Measurements from ENCODE around the gene HOXD8. TPM values are rescaled to one million over a fixed set of nuclear protein-coding genes. Genes with fewer than 3 reads are reported as not detected.

The HOXD8 gene
- polyA plus RNA-seq, 4 donors = 169 to 217 (median 195) TPM

DNA sequence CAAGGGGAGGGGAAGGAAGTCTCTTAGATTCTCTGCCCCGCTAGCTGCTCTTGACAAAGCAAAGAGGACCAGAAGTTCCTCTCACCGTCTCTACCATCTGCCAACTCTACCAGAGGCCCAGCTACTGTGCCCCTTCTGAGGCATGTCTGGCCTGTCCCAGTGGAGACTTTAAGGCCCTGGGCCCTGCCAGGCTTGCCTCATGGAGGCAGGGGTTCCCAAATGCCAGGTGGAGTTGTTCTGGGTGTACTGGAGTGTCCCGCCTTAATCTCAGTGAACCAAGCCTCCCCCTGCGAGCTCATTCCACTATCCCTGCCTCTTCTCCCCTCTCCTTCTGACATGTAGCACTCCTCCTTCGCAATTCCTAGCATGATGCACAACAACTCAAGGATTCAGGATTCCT is 27.7 kb upstream of the HOXD8 start:
- no peak for DNase-seq (ENCODE audit: low read depth in 4 of 4, low spot score in 2 of 4)

DNA sequence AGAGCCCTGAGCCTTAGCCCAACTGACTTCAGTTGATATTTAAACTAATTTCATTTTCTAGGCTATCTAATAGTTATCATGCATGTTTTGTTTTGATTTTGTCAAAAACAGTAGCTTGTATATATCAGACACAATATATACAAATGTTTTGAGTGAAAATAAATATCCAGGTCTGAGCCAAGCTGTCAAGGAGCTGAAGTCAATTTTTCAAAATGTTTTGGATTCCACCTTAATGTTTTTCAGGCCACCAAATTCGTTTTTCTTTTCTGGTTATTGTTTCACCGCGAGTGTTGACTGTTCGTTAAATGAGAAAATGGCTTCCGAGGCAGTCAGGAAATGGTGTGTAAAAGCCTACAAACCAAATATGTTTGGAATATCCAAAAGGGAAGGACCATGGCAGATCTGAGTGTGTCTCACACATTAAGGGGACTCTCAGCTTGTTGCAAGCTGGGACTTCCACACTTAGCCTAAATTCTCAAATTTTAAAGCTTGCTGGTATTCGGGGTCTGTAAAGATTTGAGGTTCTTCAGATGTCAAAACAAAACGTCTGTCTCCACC is 27.1 kb upstream of the HOXD8 start:
- DNase-seq (ENCODE audit: low read depth in 4 of 4, low spot score in 2 of 4) = no peak

DNA sequence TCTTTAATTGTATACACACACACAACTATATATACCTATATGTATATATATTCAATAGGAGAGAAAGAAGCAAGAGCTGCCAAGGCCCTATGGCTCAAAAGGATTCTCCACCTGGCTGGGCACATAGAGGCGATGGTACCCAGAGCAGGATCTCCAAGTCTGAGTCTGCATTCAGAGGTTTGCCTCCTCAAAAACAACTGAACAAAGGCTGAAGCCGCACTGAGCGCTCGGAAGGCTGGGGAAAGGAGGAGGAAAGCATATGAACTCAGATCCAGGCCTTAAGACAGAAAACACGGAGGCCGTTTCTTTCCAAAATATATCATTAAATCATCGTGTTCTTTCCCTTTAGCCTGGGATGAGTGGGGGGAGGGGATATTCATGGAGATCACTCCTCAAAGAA is 26.3 kb upstream of the HOXD8 start:
- no peak for DNase-seq (ENCODE audit: low read depth in 4 of 4, low spot score in 2 of 4)

DNA sequence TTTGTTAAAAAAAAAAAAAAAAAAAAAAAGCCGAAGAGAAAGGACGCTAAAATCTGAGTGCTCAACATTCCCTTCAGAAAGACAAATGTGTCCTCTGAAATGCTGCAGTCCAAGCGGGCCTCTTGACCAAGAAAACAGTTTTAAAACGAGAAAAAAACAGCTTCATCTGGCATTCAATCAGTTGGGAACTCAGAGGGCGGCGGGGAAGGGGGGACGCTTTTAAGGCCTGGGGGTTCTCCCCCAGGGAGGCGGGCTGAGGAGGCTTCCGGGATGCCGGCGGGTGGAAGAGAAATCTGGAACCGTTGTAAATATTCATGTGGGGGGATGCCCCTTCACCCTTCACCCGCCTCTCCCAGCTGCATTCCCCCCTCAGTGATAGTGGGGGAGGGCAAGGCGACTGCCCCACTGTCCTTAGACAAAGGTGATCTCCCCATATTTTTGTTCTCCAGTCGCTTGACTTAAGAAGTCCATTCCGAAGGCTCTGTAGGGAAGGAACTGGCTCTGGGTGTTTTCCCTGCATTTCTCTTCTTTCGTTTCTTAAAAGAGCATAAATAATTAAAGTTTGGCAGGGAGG is 25.7 kb upstream of the HOXD8 start:
- no peak for DNase-seq (ENCODE audit: low read depth in 4 of 4, low spot score in 2 of 4)

DNA sequence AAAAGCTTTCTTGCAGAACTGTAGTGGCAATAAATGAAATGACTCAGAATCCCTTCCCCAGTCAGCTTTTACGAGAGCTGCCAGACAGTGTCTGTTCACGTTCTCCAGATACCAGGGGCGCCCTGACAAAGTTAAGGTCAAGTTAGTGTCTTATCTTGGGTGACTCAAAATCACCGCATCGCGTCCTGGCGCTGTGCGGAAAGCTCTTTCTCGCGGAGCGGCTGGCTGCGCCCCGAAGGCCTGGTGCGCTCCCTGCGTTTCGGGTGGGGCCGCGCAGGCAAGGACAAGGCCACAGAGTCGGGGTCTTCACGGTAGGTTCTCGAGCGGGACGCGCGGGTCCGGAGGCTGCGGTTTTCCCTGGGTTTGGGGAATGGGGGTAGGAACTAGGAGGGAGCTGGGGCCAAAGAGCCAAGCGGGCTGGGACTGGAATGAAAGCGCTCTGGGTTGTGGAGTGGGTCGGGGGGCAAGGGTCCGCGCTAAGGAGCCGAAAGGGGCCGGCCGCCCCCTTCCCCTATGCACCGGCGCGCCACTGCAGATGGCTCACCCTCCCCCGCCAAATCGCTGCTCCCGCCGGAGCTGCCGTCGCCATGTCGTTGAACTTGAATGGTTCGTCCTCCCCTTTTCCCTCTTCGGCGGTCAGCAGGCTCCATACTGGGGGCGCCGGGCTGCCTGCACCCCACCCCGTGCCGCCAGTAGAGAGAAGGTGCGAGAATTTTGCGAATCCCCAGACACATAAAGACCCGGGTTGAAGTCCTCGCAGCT is 25.0 kb upstream of the HOXD8 start:
- no peak for DNase-seq (ENCODE audit: low read depth in 4 of 4, low spot score in 2 of 4)

DNA sequence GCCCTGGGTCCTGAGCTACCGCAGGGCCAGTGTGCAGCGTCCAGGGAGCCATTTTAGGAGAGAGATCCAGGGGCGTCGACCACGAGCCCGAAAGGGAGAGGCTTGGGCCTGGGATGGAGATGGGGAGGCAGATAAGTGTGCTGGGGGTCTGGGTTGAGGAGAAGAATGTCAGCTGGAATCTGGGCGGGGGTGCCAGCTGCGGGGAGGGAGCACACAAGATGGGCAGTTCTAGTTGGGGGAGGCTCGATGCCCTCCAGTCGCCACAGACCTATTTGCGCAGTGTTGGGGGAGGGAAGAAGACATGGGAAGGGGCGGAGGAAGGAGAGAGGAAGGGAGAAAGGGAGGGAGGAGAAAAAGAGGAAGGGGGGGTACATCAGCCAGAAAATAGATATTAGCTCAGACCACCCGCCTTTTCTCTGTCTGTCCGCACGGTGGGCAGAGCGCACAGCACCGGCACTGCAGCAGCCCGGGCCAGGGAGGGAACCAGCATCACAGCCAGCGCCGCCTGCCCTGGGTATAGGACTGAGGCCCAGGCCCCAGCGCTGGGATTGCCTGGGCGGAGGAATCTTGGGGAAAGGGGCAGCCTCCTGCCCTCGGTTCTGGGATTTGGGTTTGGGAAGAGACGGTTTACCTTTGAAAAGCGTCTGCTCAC is 24.3 kb upstream of the HOXD8 start:
- DNase-seq (ENCODE audit: low read depth in 4 of 4, low spot score in 2 of 4) = no peak

DNA sequence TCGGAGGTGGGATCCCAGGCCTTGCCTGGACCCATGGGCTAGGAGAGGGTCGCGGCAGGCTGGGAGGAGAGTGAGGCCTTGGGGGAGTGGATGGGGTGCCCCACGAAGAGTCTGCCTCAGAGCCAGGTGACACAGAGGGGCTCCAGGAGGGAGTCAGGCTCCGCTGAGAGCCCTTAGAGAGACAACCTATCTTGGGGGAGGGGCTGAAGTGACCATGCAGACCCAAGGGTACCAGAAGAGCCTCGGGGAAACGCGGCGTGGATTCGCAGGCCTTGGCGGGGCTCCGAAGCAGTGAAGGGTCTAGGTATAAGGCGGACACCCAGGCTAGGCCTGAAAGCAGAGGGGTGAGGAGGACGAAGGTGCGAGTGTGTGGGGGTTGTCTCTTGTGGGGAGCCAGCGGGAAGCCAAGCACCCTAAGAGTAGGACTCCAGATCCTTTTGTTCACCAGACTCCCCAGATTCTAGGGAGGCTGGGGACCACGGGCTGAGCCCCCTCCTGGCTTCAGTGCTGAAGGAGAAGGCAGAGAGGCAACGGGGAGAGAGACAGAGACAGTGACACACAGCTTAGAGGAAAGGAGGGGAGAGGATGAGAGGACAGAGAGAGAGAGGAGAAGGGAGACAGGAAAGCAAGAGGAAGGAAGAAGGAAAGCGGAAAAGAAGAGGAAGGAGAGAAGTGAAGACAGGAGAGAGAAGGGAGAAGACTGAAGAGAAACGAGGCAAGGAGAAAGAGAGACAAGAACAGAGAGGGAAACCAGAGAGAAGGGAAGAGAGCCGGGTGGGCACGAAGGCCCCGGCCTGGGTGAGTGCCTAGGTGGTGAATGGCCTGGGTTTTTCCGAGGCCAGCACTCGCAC is 23.6 kb upstream of the HOXD8 start:
- no peak for DNase-seq (ENCODE audit: low read depth in 4 of 4, low spot score in 2 of 4)

DNA sequence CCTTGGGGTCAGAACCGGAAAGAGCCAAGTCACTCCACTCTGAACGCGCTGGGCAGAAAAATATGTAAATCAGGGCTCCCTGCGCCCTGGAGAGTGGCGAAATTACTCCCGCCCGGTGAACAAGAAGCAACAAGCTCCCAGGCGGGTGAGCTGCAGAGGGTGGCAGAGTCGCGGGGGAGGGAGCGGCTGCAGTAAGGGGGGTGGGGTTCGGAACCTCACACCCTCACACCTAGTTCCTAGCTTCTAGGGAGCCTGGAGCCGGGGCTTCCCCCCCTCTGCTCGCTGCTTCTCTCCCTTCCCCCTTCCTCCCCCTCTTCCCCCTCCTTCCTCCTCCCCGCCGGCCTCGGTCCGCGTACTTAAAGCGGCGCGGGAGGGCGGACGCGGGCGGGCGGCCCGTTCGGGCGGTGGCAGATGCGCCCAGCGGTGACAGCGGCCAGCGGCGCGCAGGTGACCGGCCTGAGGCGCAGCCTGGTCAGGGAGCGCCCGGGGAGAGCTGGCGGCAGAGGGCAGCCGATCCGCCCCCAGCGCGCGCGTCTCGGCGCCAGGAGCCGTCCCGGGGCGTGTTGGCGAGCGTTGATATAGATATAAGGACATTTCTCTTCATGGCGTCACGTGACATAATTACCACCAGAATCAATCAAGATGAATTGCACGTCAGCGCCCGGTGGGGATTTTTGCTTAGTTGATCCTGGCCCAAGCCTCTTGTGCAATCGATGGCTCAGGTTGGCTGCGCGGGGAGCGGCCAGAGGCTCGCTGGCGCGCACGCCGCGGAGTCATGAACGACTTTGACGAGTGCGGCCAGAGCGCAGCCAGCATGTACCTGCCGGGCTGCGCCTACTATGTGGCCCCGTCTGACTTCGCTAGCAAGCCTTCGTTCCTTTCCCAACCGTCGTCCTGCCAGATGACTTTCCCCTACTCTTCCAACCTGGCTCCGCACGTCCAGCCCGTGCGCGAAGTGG is 22.6 kb upstream of the HOXD8 start, which contains the start of gene HOXD11:
TSS of gene HOXD11 (plus strand) at position 700 of the 959 bp plus-strand sequence. CDS start at position 776, 76 bp downstream.
- DNase-seq (ENCODE audit: low read depth in 4 of 4, low spot score in 2 of 4) = no peak

DNA sequence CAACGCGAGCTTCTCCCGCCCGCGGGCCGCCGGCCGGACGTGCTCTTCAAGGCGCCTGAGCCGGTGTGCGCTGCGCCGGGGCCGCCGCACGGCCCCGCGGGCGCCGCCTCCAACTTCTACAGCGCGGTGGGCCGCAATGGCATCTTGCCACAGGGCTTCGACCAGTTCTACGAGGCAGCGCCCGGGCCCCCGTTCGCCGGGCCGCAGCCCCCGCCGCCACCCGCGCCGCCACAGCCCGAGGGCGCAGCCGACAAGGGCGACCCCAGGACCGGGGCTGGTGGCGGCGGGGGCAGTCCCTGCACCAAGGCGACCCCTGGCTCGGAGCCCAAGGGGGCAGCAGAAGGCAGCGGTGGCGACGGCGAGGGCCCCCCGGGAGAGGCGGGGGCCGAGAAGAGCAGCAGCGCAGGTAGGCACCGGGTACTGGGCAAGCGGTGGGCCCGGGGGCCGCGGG is 21.7 kb upstream of the HOXD8 start:
- no peak for DNase-seq (ENCODE audit: low read depth in 4 of 4, low spot score in 2 of 4)

DNA sequence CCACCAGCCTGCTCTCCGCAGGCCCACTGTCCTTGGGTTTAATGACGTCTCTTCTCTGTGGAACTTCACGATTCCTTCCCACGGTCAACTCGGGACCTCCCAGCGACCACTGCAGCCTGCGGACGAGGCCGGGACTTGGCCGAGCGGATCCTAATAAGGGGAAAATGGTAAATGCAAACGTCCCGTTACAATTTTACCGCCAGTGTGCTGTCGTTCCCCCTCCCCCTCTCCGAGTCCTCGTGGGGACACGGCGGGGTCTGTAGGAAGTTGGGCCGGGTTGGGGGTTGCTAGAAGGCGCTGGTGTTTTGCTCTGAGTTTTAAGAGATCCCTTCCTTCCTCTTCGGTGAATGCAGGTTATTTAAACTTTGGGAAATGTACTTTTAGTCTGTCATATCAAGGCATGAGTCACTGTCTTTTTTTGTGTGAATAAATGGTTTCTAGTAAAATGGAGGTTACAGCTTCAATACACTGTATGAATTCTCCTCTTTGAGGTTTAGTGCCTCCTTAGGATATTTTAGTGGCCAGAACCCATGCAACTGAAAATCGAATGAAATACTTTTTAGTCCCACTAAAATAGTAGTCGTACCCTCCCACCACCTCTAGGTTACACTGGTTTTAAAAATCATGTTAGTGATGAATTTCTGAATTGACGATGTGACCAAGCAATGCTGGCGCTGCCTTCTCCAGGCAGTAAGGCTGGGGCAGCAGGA is 20.2 kb upstream of the HOXD8 start:
- DNase-seq (ENCODE audit: low read depth in 4 of 4, low spot score in 2 of 4) = no peak

DNA sequence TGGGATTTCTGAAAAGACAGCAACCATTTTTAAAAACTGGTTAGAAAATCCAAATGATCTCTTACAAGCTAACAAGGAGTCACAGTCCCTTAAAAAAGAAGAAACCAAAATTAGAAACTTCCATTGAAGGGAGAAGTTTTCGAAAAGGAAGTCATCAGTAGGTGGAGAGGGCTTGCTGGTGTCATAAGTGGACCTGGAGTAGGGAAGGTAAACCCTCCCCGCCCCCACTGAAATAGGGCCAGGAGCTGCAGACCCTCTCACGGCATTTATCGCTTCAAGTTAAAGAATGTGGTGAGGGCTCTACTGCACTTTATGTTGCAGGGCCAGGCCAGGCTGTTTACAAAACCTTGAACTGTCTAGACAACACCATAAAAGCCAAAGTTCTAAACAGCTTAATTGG is 19.6 kb upstream of the HOXD8 start:
- DNase-seq (ENCODE audit: low read depth in 4 of 4, low spot score in 2 of 4) = no peak

DNA sequence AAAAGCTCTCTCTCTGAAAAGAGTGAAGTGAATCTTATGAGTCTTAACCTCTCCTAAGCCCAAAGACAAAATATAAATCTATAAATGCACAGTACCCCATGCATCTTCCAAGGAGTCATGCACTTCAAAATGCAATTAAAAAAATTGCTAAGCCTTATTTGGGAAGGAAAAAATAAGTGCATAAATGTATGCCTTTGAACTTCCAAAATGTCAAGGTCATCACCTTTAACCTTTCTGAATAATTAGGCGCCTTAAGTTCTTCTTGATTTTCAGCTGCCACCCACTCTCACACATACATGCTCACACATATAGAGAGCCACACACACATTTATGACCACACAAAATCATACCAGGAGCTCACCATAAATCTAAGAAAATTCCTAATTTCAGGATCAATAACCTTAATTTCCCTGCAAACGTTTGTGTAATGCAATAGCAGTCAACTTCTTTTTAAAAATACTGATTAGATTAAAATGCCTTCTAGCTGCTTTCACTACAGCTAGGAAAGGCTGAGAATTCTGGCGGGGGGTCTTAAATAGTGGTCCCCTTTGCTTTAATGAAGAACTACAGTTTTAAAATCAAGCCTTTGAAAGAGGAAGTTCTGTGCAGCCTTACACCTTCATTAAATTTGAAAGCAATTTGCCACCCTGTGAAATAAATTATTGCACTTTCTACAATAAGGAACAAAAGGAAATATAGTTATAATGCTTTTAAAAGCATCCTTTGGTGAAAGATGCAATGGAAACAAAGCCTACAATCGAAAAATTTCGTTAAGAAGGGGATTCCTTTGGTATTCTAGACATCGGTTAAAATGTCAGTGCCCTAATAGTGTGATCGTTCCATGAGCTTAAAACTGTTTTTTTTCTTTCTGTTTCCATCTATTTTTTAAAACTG is 18.8 kb upstream of the HOXD8 start:
- no peak for DNase-seq (ENCODE audit: low read depth in 4 of 4, low spot score in 2 of 4)

DNA sequence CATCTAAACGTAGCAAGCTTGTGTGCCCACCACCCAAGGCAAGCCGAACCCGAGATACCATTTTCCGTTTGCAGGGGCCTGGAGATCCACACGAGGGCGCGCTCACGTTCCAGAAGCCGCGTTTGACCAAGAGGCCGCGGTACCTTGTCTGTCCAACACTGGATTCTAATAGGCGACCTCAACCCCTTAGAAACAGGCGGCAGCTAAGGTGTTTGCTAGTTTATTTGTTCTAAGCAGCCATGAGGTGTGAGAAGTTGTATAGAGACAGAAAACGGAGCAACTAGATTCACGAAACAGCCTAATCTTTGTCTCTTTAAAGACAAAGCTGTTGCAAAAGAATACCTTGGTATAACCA is 18.2 kb upstream of the HOXD8 start:
- no peak for DNase-seq (ENCODE audit: low read depth in 4 of 4, low spot score in 2 of 4)

DNA sequence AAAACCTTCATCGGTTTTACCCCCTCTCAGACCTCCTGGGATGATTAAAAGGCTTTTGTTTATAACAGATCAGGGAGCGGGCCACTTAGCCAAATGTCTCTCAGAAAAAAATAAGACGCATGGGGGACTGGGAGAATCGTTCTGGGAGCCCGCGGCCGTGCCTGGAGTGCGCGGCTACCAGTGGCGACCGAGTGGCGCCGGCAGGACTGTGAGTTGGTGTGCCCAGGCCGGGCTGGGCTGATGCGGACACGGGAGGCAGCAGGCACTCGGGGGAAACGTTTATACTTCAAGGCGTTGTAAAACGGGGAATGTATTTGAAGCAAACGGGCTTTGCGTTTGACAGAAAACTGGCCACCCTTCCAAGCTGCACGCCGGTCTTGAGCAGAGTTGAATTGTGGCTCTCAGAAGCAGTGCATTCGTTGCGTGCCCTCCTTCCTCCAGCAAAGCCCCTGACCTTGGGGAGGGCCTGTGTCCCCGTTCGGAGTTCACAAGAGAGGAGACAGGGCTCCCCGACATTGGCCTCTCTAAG is 17.6 kb upstream of the HOXD8 start:
- no peak for DNase-seq (ENCODE audit: low read depth in 4 of 4, low spot score in 2 of 4)

DNA sequence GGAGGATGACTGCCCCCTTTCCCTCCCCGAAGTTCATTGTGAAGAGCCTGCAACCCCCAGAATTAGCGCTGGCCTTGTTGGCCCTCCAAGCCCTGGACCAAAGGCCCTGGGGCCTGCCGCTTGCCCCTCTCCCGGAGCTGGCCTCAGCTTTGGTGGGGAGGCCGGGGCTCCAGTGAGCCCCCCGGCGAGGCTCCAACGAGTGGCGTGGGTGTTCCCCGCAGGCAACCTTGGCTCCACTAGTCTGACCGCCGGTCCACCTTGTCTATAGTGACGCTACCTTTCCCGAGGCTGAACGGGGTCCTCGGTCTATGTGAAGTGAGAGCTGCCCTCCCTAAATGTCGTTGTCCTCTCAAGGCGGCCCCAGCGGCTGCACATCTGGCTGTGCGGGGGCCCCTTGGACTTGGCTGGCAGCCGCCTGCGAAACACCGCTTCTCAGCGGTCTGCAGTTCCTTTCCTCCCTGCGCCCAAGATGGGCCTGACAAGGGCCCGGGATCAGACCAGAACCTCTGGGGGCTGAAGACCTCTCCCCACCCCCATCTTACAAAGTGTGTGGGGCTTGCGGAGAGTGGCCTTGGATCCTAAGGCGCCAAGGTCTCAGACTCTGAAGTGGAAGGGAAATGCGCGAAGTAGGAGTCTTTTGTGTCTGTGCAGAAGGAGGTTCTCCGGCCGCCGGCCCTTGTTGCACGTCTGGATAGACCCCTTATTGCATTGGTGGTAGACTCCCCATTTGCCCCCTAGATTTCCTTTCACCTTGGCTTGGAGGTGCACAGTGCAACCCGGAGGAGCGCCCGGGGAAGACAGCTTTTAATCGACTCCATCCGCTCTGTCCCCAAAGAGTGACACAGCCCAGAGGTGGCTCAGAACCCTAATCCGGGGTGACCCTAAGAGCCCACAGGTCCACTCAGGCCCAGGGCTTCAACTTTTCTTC is 16.9 kb upstream of the HOXD8 start:
- DNase-seq (ENCODE audit: low read depth in 4 of 4, low spot score in 2 of 4) = no peak

DNA sequence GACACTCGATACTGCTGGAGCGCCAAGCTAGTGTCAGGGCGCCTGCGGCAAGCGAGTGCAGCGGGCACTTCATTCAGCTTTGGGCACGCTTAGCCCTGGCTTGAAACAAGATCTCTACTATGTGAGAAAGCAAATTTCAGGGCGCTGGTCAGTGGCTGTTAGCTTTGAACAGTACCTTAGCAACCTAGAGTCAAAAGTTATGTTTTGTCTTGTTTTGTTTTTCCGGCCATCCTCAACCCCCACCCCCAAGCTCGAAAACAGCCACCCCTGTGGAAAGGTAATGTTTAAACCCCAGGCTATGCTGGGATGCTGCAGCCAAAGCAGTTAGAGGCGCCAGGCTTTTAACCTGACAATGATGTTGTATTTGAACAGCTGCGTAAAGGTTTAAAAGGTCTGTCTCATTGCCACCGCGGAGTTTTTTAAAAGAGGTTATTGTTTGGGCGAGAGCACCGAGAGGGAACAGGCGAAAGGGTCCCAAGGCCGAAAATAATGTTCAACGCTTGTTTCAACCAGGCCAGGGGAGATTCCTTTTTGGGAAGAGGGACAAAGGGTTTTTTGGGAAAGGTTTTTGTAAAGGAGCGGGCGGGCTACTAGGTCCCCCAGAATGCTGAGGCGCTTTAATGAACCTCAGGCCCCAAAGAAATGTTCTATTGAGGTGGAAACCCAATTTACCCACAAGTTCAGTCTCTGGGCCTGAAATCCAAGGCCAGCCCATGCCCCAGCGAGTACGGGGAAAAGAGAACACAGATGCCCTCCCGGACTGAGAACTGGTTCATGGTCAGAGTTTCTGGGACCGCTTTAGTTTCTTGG is 15.2 kb upstream of the HOXD8 start:
- DNase-seq (ENCODE audit: low read depth in 4 of 4, low spot score in 2 of 4) = no peak
